ENCODE data around the gene GPR62. TPM values are rescaled to one million over a fixed set of nuclear protein-coding genes. Genes with fewer than 3 reads are reported as not detected.

GPR62 gene
- total RNA-seq, 1 donor from 2014 or later: 0.06 TPM

Other genes with a start within 250 kb of the GPR62 start
- gene GRM2, start 248.3 kb upstream of the GPR62 start, total RNA-seq: under 0.01 and 0.12 TPM in 2 replicates
- gene IQCF6, start 176.1 kb upstream of the GPR62 start, total RNA-seq: not detected in 2 replicates
- gene IQCF2, start 93.8 kb upstream of the GPR62 start, total RNA-seq: not detected in 2 replicates
- not detected in 2 replicates for gene IQCF5, start 79.8 kb upstream of the GPR62 start, total RNA-seq
- not detected in 2 replicates for gene IQCF1, start 52.0 kb upstream of the GPR62 start, total RNA-seq
- 13.5 and 17.2 TPM in 2 replicates for gene RRP9, start 13.5 kb upstream of the GPR62 start, total RNA-seq
- gene PARP3, start 13.0 kb upstream of the GPR62 start, total RNA-seq: 11.7 and 12.8 TPM in 2 replicates
- 62.7 and 65.7 TPM in 2 replicates for gene PCBP4, start 12.1 kb downstream of the GPR62 start, total RNA-seq
- gene ABHD14B, start 18.7 kb downstream of the GPR62 start, total RNA-seq: 29.8 and 31.8 TPM in 2 replicates
- 13.5 and 17.0 TPM in 2 replicates for gene ABHD14A, start 19.7 kb downstream of the GPR62 start, total RNA-seq
- 24.2 and 32.0 TPM in 2 replicates for gene ACY1, start 28.2 kb downstream of the GPR62 start, total RNA-seq
- 1,365 and 2,409 TPM in 2 replicates for gene RPL29, start 40.5 kb downstream of the GPR62 start, total RNA-seq
- gene DUSP7, start 101.2 kb downstream of the GPR62 start, total RNA-seq: 20.2 and 23.8 TPM in 2 replicates
- 2.7 and 4.7 TPM in 2 replicates for gene POC1A, start 199.0 kb downstream of the GPR62 start, total RNA-seq
- gene ALAS1, start 242.8 kb downstream of the GPR62 start, total RNA-seq: 69.8 and 72.6 TPM in 2 replicates

Measured in glomerular endothelial cell (primary cell).